Body of pancreas (tissue), 4 donors: Measurements from ENCODE around the gene B3GNT4. TPM values are rescaled to one million over a fixed set of nuclear protein-coding genes. Genes with fewer than 3 reads are reported as not detected.
A peak's percentile ranks its signal among the peaks of the same experiment; 100 is the strongest.
"Not testable (repeated sequence)": the region's sequence is repeated elsewhere in the genome, so short reads cannot be mapped to it uniquely, and the experiment has no call there.

Experiments used
- ATAC-seq: fragments of 150-250 bp; one replicate; pipeline ENCODE4 v1.9.1; 2016
- DNase-seq, 4 donors: peaks; one replicate each; pipeline ENCODE4 v3.0.0-alpha.2; 2019
- H3K27ac ChIP-seq, 4 donors: fragments of 200-600 bp; sonication (generic); 1 replicate in 3 of 4; 2 replicates in 1 of 4; pipeline versions ENCODE4 v1.5.1 to v1.6.1; 2016 to 2019; ENCODE audit warnings: mild to moderate bottlenecking in 1 of 4, mixed read lengths in 1 of 4, moderate library complexity in 1 of 4
- H3K27me3 ChIP-seq, 2 donors: fragments of 200-600 bp; sonication (generic); one replicate each; pipeline ENCODE4 v1.6.0; 2016; ENCODE audit warnings: mild to moderate bottlenecking in 1 of 2
- H3K36me3 ChIP-seq, 2 donors: fragments of 200-600 bp; sonication (generic); replicated peaks in 1 of 2; 2 replicates each; pipeline ENCODE4 v1.5.1; 2016; ENCODE audit warnings: low read depth in 2 of 2; ENCODE audit not compliant: insufficient read depth in 1 of 2
- H3K4me1 ChIP-seq: fragments of 200-600 bp; sonication (generic); one replicate; pipeline ENCODE4 v1.6.0; 2016
- H3K4me3 ChIP-seq, 2 donors: fragments of 200-600 bp; sonication (generic); 1 replicate in 1 of 2; 2 replicates in 1 of 2; pipeline ENCODE4 v1.5.1; 2016 to 2019
- H3K9me3 ChIP-seq, 3 donors: fragments of 200-600 bp; sonication (generic); 1 replicate in 2 of 3; 2 replicates in 1 of 3; pipeline ENCODE4 v1.5.1; 2016
- POLR2A ChIP-seq, 3 donors: fragments of 450-650 bp; IDR thresholded peaks; one replicate each; pipeline ENCODE4 v1.6.1; 2016; ENCODE audit warnings: antibody characterized with exemption in 3 of 3, mild to moderate bottlenecking in 2 of 3
- WGBS, 2 donors: methylation state at CpG; one replicate each; pipeline ENCODE4 v1.1.5; 2017; 5-methylcytosine and 5-hydroxymethylcytosine counted together
- intact Hi-C: fragments of 100-400 bp; cut with DNase I; formaldehyde crosslinking; loops from one replicate; pipeline ENCODE4 v1.15.1; 2023
- small RNA-seq: library from RNA; depleted of rRNA; stranded (forward); fragments of <200 nt; gene quantifications from one replicate; pipeline ENCODE3, GENCODE V24; 2016
- total RNA-seq, 2 donors: library from RNA; depleted of rRNA; stranded (reverse); fragments of >200 nt; gene quantifications; one replicate each; pipeline ENCODE4 v1.1.0, GENCODE V29; 2016
- TF ChIP-seq, protein P1 (sequence below), 7 experiments: fragments of 450-650 bp in 4 of 7; fragments of 200-600 bp in 3 of 7; sonication (generic) in 3 of 7; IDR thresholded peaks; one replicate each; pipeline ENCODE4 v1.5.1; 2016 to 2019; ENCODE audit warnings: antibody characterized with exemption in 7 of 7

B3GNT4 gene
- total RNA-seq, 2 donors from 2014 or later, result not detected

- Histone ChIP-seq H3K4me1 (no peaks in the 10 kb centered on the region), H3K9me3 (no peaks in the 10 kb centered on the region), H3K4me3 (no peak overlapping the region), H3K27ac (peak overlapping the region in 1 of 4 donors; percentile 3), H3K36me3 (peaks cover 0 to 4% of the 10 kb centered on the region in 2 donors), H3K27me3 (no peaks in the 10 kb centered on the region)
- intact Hi-C loops, result no loop called here
- TF ChIP-seq, protein P1, sequence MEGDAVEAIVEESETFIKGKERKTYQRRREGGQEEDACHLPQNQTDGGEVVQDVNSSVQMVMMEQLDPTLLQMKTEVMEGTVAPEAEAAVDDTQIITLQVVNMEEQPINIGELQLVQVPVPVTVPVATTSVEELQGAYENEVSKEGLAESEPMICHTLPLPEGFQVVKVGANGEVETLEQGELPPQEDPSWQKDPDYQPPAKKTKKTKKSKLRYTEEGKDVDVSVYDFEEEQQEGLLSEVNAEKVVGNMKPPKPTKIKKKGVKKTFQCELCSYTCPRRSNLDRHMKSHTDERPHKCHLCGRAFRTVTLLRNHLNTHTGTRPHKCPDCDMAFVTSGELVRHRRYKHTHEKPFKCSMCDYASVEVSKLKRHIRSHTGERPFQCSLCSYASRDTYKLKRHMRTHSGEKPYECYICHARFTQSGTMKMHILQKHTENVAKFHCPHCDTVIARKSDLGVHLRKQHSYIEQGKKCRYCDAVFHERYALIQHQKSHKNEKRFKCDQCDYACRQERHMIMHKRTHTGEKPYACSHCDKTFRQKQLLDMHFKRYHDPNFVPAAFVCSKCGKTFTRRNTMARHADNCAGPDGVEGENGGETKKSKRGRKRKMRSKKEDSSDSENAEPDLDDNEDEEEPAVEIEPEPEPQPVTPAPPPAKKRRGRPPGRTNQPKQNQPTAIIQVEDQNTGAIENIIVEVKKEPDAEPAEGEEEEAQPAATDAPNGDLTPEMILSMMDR (IDR thresholded peaks at IDR 0.05), result no peak
- WGBS, 2 donors, result 90 to 92% methylated on average over 6 of the region's 6 CpGs
- peak in 1 of 4 donors; percentile 34 for DNase-seq
- no peak for ATAC-seq
These were observed 46.5 kb downstream of the B3GNT4 start for GRCh38 chr12:122250047-122250446.

- no peaks in the 10 kb centered on the region for H3K4me1 ChIP-seq
- no peak for TF ChIP-seq POLR2A (IDR thresholded peaks at IDR 0.05)
- TF ChIP-seq, protein P1 (IDR thresholded peaks at IDR 0.05), result no peak
- no peak overlapping the region for H3K4me3 ChIP-seq
- H3K9me3 ChIP-seq, result no peaks in the 10 kb centered on the region
- no peak for DNase-seq
- peaks cover 0 to 4% of the 10 kb centered on the region in 2 donors for H3K36me3 ChIP-seq
- no peak for ATAC-seq
- no peaks in the 10 kb centered on the region for H3K27me3 ChIP-seq
- H3K27ac ChIP-seq, result peak overlapping the region in 1 of 4 donors; percentile 3
- intact Hi-C loops, result no loop called here
- 87 to 92% methylated on average over 8 of the region's 8 CpGs for WGBS, 2 donors
These were observed 47.0 kb downstream of the B3GNT4 start for GRCh38 chr12:122250536-122250935.

DNA sequence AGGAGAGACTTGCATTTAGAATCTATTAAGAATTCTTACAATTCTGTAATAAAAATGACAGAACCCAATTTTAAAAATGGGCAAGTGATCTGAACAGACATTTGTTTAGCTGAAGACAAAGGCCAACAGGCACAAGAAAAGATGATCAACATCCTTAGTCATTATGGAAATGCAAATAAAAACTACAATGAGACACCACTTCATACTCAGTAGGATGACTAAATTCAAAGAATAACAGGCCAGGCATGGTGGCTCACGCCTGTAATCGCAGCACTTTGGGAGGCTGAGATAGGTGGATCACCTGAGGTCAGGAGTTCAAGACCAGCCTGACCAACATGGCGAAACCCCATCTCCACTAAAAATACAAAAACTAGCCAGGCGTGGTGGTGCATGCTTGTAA is 55.0 kb downstream of the B3GNT4 start:
- intact Hi-C loops, DNase-seq, H3K27ac ChIP-seq, H3K27me3 ChIP-seq, H3K9me3 ChIP-seq, ATAC-seq, H3K4me3 ChIP-seq, H3K4me1 ChIP-seq: not testable (repeated sequence)
- H3K36me3 ChIP-seq, result peaks cover 4 to 15% of the 10 kb centered on the region in 2 donors
- WGBS, 2 donors, result 93 to 95% methylated on average over 4 of the region's 4 CpGs

Small RNAs within 50 kb of the gene (small RNA-seq; reads per million reads assigned to genes)
- not detected for gene DIABLO

Other genes starting within 250 kb of the B3GNT4 start
- gene BCL7A, start 181.8 kb upstream of the B3GNT4 start, total RNA-seq, result 10 to 100 TPM; 19.1 to 25.2 TPM
- gene MLXIP, start 125.0 kb upstream of the B3GNT4 start, total RNA-seq, result 10 to 100 TPM; 43.6 to 84.0 TPM
- gene IL31, start 29.5 kb upstream of the B3GNT4 start, total RNA-seq, result not detected
- 1 to 10 TPM in 1 of 2 donors, not detected in 1; 2.3 TPM for gene LRRC43, start 20.6 kb upstream of the B3GNT4 start, total RNA-seq
- 10 to 100 TPM; 15.8 to 28.3 TPM for gene DIABLO, start 22.3 kb downstream of the B3GNT4 start, total RNA-seq
- 1 to 10 TPM; 7.3 to 9.9 TPM for gene VPS33A, start 62.8 kb downstream of the B3GNT4 start, total RNA-seq
- 10 to 100 TPM; 41.2 to 89.0 TPM for gene CLIP1, start 219.0 kb downstream of the B3GNT4 start, total RNA-seq